Measurements from ENCODE around the gene TAF10. TPM values are rescaled to one million over a fixed set of nuclear protein-coding genes. Genes with fewer than 3 reads are reported as not detected.

TAF10 gene
- total and polyA plus RNA-seq, 2 of the 13 experiments (the other 11 are each of a cell fraction or from before 2014, with no cell fraction given), result 71.3 to 134 TPM

DNA sequence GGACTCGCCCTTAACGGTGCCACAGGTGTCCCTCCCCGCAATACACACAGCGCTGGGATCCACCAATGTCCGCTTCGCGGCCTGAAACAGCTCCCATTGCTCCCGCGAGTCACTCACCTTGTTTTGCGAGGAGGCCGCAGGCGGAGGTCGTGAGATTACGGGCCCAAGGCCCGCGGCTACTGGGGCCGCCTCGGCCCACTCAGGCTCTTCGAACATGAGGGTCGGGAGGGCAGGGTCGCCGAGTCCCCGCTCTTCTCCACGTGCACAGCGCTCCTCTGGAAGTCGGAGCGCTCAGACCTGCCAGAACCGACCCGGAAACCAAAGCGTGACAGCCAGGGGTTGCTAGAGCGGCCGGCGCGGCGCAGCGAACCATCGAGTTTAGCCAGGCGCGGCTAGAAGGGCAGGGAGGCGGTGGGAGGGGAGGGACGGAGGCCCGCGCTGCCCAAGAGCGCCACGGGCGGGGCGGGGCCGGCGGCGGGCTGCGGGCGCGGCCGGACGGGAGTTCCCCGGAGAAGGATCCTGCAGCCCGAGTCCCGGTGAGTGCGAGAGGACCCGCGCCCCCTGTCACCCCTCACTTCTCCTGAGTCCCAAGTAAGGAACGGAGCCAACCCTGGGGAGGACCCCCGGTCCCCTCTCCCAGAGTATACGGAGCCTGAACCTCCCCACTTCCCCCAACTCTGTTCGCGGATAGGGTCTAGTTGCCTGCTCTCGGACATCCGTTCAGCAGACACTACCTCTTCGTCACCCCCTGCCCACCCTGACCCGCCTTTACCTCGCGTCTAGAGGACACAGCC is 8.5 kb downstream of the TAF10 start, which contains the start of the genes ILK and RRP8 (continued):
- TF ChIP-seq ZBTB46 (CRISPR knock-in tag; IDR thresholded peaks at IDR 0.05; ENCODE audit: borderline replicate concordance) (no peak), ZNF564 (CRISPR knock-in tag; IDR thresholded peaks at IDR 0.05) (peak; percentile 89; the same call in 1 of the 2 replicates), ISX (CRISPR knock-in tag; conservative IDR thresholded peaks at IDR 0.05) (no peak), FOXA1 (IDR thresholded peaks at IDR 0.05) (no peak), FOXA1 (CRISPR knock-in tag; IDR thresholded peaks at IDR 0.05) (peak; percentile 33; the same call in 1 of the 2 replicates), ZGPAT (CRISPR knock-in tag; IDR thresholded peaks at IDR 0.05) (peak; percentile 84), ZNF672 (CRISPR knock-in tag; IDR thresholded peaks at IDR 0.05) (no peak), TAF15 (IDR thresholded peaks at IDR 0.05; ENCODE audit: low read depth, low read length, poor library complexity, severe bottlenecking) (peak; percentile 83), STAT5B (CRISPR knock-in tag; IDR thresholded peaks at IDR 0.05) (no peak), HMGXB3 (CRISPR knock-in tag; IDR thresholded peaks at IDR 0.05; ENCODE audit: borderline replicate concordance) (peak; percentile 86; the same call in 1 of the 2 replicates), PAWR (CRISPR knock-in tag; IDR thresholded peaks at IDR 0.05; ENCODE audit: borderline replicate concordance) (no peak), ZNF546 (CRISPR knock-in tag; conservative IDR thresholded peaks at IDR 0.05) (peak; percentile 69; the same call in 1 of the 2 replicates), MTA1 (CRISPR knock-in tag; IDR thresholded peaks at IDR 0.05; ENCODE audit: borderline replicate concordance) (peak; percentile 81; the same call in 1 of the 2 replicates), ZNF768 (CRISPR knock-in tag; IDR thresholded peaks at IDR 0.05) (peak; percentile 75), MXI1 (IDR thresholded peaks at IDR 0.05; ENCODE audit: borderline replicate concordance, low read depth, low read length) (peak; percentile 95; the same call in 2 of the 3 replicates)
- TF ChIP-seq, protein P1, sequence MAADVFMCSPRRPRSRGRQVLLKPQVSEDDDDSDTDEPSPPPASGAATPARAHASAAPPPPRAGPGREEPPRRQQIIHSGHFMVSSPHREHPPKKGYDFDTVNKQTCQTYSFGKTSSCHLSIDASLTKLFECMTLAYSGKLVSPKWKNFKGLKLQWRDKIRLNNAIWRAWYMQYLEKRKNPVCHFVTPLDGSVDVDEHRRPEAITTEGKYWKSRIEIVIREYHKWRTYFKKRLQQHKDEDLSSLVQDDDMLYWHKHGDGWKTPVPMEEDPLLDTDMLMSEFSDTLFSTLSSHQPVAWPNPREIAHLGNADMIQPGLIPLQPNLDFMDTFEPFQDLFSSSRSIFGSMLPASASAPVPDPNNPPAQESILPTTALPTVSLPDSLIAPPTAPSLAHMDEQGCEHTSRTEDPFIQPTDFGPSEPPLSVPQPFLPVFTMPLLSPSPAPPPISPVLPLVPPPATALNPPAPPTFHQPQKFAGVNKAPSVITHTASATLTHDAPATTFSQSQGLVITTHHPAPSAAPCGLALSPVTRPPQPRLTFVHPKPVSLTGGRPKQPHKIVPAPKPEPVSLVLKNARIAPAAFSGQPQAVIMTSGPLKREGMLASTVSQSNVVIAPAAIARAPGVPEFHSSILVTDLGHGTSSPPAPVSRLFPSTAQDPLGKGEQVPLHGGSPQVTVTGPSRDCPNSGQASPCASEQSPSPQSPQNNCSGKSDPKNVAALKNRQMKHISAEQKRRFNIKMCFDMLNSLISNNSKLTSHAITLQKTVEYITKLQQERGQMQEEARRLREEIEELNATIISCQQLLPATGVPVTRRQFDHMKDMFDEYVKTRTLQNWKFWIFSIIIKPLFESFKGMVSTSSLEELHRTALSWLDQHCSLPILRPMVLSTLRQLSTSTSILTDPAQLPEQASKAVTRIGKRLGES (CRISPR knock-in tag; IDR thresholded peaks at IDR 0.05; ENCODE audit: borderline replicate concordance), result no peak
- TF ChIP-seq, protein P2, sequence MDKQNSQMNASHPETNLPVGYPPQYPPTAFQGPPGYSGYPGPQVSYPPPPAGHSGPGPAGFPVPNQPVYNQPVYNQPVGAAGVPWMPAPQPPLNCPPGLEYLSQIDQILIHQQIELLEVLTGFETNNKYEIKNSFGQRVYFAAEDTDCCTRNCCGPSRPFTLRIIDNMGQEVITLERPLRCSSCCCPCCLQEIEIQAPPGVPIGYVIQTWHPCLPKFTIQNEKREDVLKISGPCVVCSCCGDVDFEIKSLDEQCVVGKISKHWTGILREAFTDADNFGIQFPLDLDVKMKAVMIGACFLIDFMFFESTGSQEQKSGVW (CRISPR knock-in tag; IDR thresholded peaks at IDR 0.05; ENCODE audit: borderline replicate concordance), result 0 out of 2 replicates have a peak, but pooled peaks have one; percentile 54

All from HepG2 (cell line).